H1 (cell line): ENCODE data around the gene LHFPL3. TPM values are rescaled to one million over a fixed set of nuclear protein-coding genes. Genes with fewer than 3 reads are reported as not detected.

Source experiments
- CTCF ChIA-PET: fragments of 300-600 bp; sonication (Branson Sonifier 250); formaldehyde crosslinking; loops from one replicate; lab custom pipeline; 2021; ENCODE audit not compliant: partially characterized antibody; lab: Charles Lee
- POLR2A ChIA-PET: fragments of 300-600 bp; sonication (Branson Sonifier 250); formaldehyde crosslinking; loops from one replicate; lab custom pipeline; 2021; ENCODE audit warnings: inconsistent platforms; ENCODE audit not compliant: partially characterized antibody; lab: Charles Lee
- DNase-seq, 2 experiments: peaks; one replicate each; pipeline versions ENCODE4 v3.0.0 to v3.0.0-alpha.2; 2010 to 2022; ENCODE audit warnings: low spot score in 2 of 2, low read depth in 1 of 2, mixed read lengths in 1 of 2
- FAIRE-seq: peaks from 2 replicates; lab custom pipeline; 2011; peaks lifted over from hg19 to GRCh38; lab: Jason Lieb, UNC
- H2AFZ ChIP-seq: 2 replicates; pipeline ENCODE4 v1.8.1; 2012; ENCODE audit warnings: low read length, inconsistent platforms
- H2AK5ac ChIP-seq: 2 replicates; pipeline ENCODE4 v1.6.1; 2013; ENCODE audit warnings: low read depth, low read length
- H2BK120ac ChIP-seq: replicated peaks from 2 replicates; pipeline ENCODE3; 2013; ENCODE audit warnings: low read depth, low read length, inconsistent platforms
- H2BK12ac ChIP-seq: 2 replicates; pipeline ENCODE4 v1.6.1; 2013; ENCODE audit warnings: low read depth, low read length
- H2BK15ac ChIP-seq: 2 replicates; pipeline ENCODE4 v1.6.1; 2013; ENCODE audit warnings: low read length
- H2BK20ac ChIP-seq: 2 replicates; pipeline ENCODE4 v1.6.1; 2013; ENCODE audit warnings: low read length
- H2BK5ac ChIP-seq: 2 replicates; pipeline ENCODE4 v1.6.1; 2013; ENCODE audit warnings: low read depth, low read length
- H3K14ac ChIP-seq: 2 replicates; pipeline ENCODE4 v1.6.1; 2013; ENCODE audit warnings: inconsistent platforms; ENCODE audit not compliant: insufficient read length
- H3K18ac ChIP-seq: 2 replicates; pipeline ENCODE4 v1.6.1; 2013; ENCODE audit warnings: low read length; ENCODE audit errors: extremely low read depth
- H3K23ac ChIP-seq: 2 replicates; pipeline ENCODE4 v1.6.1; 2013; ENCODE audit warnings: inconsistent platforms; ENCODE audit not compliant: insufficient read length
- H3K23me2 ChIP-seq: 2 replicates; pipeline ENCODE4 v1.6.1; 2013; ENCODE audit warnings: low read depth, low read length
- H3K27ac ChIP-seq: 2 replicates; pipeline ENCODE4 v1.6.1; 2011; ENCODE audit warnings: low read depth, low read length, inconsistent platforms
- H3K27me3 ChIP-seq, 4 experiments: replicated peaks in 1 of 4; 1 replicate in 1 of 4; 2 replicates in 3 of 4; pipeline versions ENCODE4 v1.6.1 to v1.8.1; 2011 to 2013; ENCODE audit warnings: low read length in 3 of 4, mild to moderate bottlenecking in 3 of 4, inconsistent platforms in 2 of 4, mixed read lengths in 2 of 4, moderate library complexity in 1 of 4; ENCODE audit not compliant: control insufficient read depth in 3 of 4, insufficient read depth in 3 of 4; ENCODE audit errors: extremely low read depth in 1 of 4
- H3K36me3 ChIP-seq, 4 experiments: 2 replicates each; pipeline versions ENCODE4 v1.6.1 to v1.8.1; 2011 to 2013; ENCODE audit warnings: mild to moderate bottlenecking in 4 of 4, low read length in 3 of 4, moderate library complexity in 2 of 4, control low read depth in 1 of 4, inconsistent platforms in 1 of 4; ENCODE audit not compliant: insufficient read depth in 4 of 4, control insufficient read depth in 2 of 4
- H3K4ac ChIP-seq: replicated peaks from 2 replicates; pipeline ENCODE3; 2013; ENCODE audit warnings: low read length, low read depth, mixed read lengths, inconsistent platforms; ENCODE audit not compliant: insufficient read length
- H3K4me1 ChIP-seq, 4 experiments: replicated peaks in 1 of 4; 1 replicate in 1 of 4; 2 replicates in 3 of 4; pipeline versions ENCODE4 v1.6.1 to v1.8.1; 2011 to 2013; ENCODE audit warnings: low read length in 3 of 4, inconsistent platforms in 2 of 4, mixed read lengths in 1 of 4; ENCODE audit not compliant: insufficient read depth in 4 of 4, control insufficient read depth in 3 of 4
- H3K4me2 ChIP-seq, 2 experiments: 2 replicates each; pipeline versions ENCODE4 v1.6.1 to v1.8.1; 2011 to 2013; ENCODE audit warnings: low read depth in 2 of 2, low read length in 2 of 2, control low read depth in 1 of 2, inconsistent platforms in 1 of 2, mild to moderate bottlenecking in 1 of 2; ENCODE audit not compliant: insufficient read depth in 1 of 2
- H3K4me3 ChIP-seq, 4 experiments: fragments of 200-600, 300-600 bp in 1 of 4; sonication (generic), shearing (Covaris generic), sonication (Bioruptor Twin) in 1 of 4; 2 replicates each; pipeline versions ENCODE4 v1.5.1 to v1.8.1; 2011 to 2016; ENCODE audit warnings: low read length in 4 of 4, low read depth in 3 of 4, control low read depth in 2 of 4, inconsistent platforms in 2 of 4, mild to moderate bottlenecking in 2 of 4, mixed read lengths in 1 of 4, moderate library complexity in 1 of 4; ENCODE audit not compliant: insufficient read depth in 2 of 4; ENCODE audit errors: extremely low read depth in 1 of 4
- H3K56ac ChIP-seq: replicated peaks from 2 replicates; pipeline ENCODE3; 2013; ENCODE audit warnings: low read depth, mild to moderate bottlenecking, mixed read lengths, low read length, inconsistent platforms; ENCODE audit not compliant: insufficient read length
- H3K79me1 ChIP-seq: 2 replicates; pipeline ENCODE4 v1.6.1; 2013; ENCODE audit warnings: low read depth, low read length, control low read depth
- H3K79me2 ChIP-seq, 2 experiments: 2 replicates each; pipeline versions ENCODE4 v1.6.1 to v1.8.1; 2012 to 2013; ENCODE audit warnings: low read length in 2 of 2, mild to moderate bottlenecking in 2 of 2, inconsistent platforms in 1 of 2; ENCODE audit not compliant: insufficient read depth in 2 of 2, control insufficient read depth in 1 of 2
- H3K9ac ChIP-seq, 4 experiments: replicated peaks in 1 of 4; 1 replicate in 1 of 4; 2 replicates in 3 of 4; pipeline versions ENCODE4 v1.6.1 to v1.8.1; 2011 to 2013; ENCODE audit warnings: low read depth in 3 of 4, low read length in 3 of 4, control low read depth in 2 of 4, mild to moderate bottlenecking in 2 of 4, moderate library complexity in 2 of 4, inconsistent platforms in 1 of 4; ENCODE audit errors: extremely low read depth in 1 of 4
- H3K9me3 ChIP-seq, 2 experiments: 2 replicates each; pipeline versions ENCODE4 v1.6.1 to v1.8.1; 2012 to 2013; ENCODE audit warnings: mild to moderate bottlenecking in 2 of 2, moderate library complexity in 2 of 2, control low read depth in 1 of 2, inconsistent platforms in 1 of 2, low read depth in 1 of 2, low read length in 1 of 2, mixed read lengths in 1 of 2; ENCODE audit not compliant: insufficient read depth in 2 of 2
- H4K20me1 ChIP-seq, 2 experiments: replicated peaks in 1 of 2; 2 replicates each; pipeline versions ENCODE3 to v1.8.1; 2011 to 2013; ENCODE audit warnings: inconsistent platforms in 2 of 2, low read length in 2 of 2, mild to moderate bottlenecking in 1 of 2; ENCODE audit not compliant: insufficient read depth in 2 of 2, control insufficient read depth in 1 of 2
- H4K5ac ChIP-seq: 2 replicates; pipeline ENCODE4 v1.6.1; 2013; ENCODE audit warnings: low read length, low read depth, mixed read lengths, inconsistent platforms; ENCODE audit not compliant: insufficient read length
- H4K8ac ChIP-seq: 2 replicates; pipeline ENCODE4 v1.8.0; 2013; ENCODE audit warnings: mild to moderate bottlenecking, moderate library complexity, low read length, inconsistent platforms; ENCODE audit not compliant: insufficient read depth; ENCODE audit errors: extremely low read depth
- H4K91ac ChIP-seq: replicated peaks from 2 replicates; pipeline ENCODE3; 2013; ENCODE audit warnings: low read length, mixed read lengths, inconsistent platforms; ENCODE audit not compliant: insufficient read length
- CHD2 ChIP-seq: IDR thresholded peaks from 2 replicates; pipeline ENCODE4 v1.6.1; 2012; ENCODE audit warnings: low read length, improper control_type of control experiment
- HDAC2 ChIP-seq, 2 experiments: fragments of 300-600 bp in 1 of 2; sonication (generic) in 1 of 2; IDR thresholded peaks; 2 replicates each; pipeline ENCODE4 v1.6.1; 2011 to 2012; ENCODE audit warnings: low read depth in 2 of 2, low read length in 2 of 2, mild to moderate bottlenecking in 2 of 2, moderate library complexity in 2 of 2, borderline replicate concordance in 1 of 2, inconsistent platforms in 1 of 2
- KDM4A ChIP-seq: IDR thresholded peaks from one replicate; pipeline ENCODE4 v1.7.1; 2012; ENCODE audit warnings: low read depth, mild to moderate bottlenecking, moderate library complexity, low read length, inconsistent platforms; ENCODE audit not compliant: severe bottlenecking
- MAFK ChIP-seq: IDR thresholded peaks from 2 replicates; pipeline ENCODE4 v1.6.1; 2012; ENCODE audit warnings: low read depth, mild to moderate bottlenecking, improper control_type of control experiment, low read length
- POLR2A ChIP-seq, 2 experiments: IDR thresholded peaks; 1 replicate in 1 of 2; 2 replicates in 1 of 2; pipeline ENCODE4 v1.6.1; 2011; ENCODE audit warnings: low read depth in 2 of 2, low read length in 2 of 2, mild to moderate bottlenecking in 2 of 2; ENCODE audit errors: control extremely low read depth in 1 of 2
- RBBP5 ChIP-seq: IDR thresholded peaks from 2 replicates; pipeline ENCODE4 v1.7.1; 2012; ENCODE audit warnings: low read depth, mild to moderate bottlenecking, inconsistent platforms, low read length, moderate library complexity, borderline replicate concordance
- RXRA ChIP-seq: IDR thresholded peaks from 2 replicates; pipeline ENCODE4 v1.6.1; 2011; ENCODE audit warnings: low read depth, mild to moderate bottlenecking, low read length, moderate library complexity; ENCODE audit not compliant: insufficient read depth
- SIRT6 ChIP-seq: IDR thresholded peaks from one replicate; pipeline ENCODE4 v1.7.1; 2012; ENCODE audit warnings: low read length, inconsistent platforms
- SP1 ChIP-seq: IDR thresholded peaks from 2 replicates; pipeline ENCODE4 v1.6.1; 2011; ENCODE audit warnings: low read depth, low read length
- TAF1 ChIP-seq: IDR thresholded peaks from 2 replicates; pipeline ENCODE4 v1.6.1; 2011; ENCODE audit warnings: mild to moderate bottlenecking, low read depth, low read length
- YY1 ChIP-seq: IDR thresholded peaks from 2 replicates; pipeline ENCODE4 v1.6.1; 2011; ENCODE audit warnings: low read depth, mild to moderate bottlenecking, low read length
- ZNF274 ChIP-seq: IDR thresholded peaks from 2 replicates; pipeline ENCODE4 v1.7.0; 2012; ENCODE audit warnings: low read length, borderline replicate concordance; ENCODE audit errors: extremely low read depth
- WGBS, 2 experiments: shearing (Covaris generic) in 1 of 2; methylation state at CpG; one replicate each; pipeline versions ENCODE4 v1.1.6 to v1.1.7; 2013 to 2015; ENCODE audit warnings: low lambda C conversion rate in 2 of 2, mixed read lengths in 2 of 2, inconsistent platforms in 1 of 2, low coverage in 1 of 2, missing lambda C conversion rate in 1 of 2; ENCODE audit not compliant: insufficient replicate concordance in 2 of 2, insufficient coverage in 1 of 2, insufficient read length in 1 of 2; ENCODE audit errors: extremely low coverage in 1 of 2, missing lambda C conversion rate in 1 of 2; 5-methylcytosine and 5-hydroxymethylcytosine counted together
- polyA plus RNA-seq, 7 experiments: library from polyadenylated mRNA; depleted of rRNA in 3 of 7; stranded (reverse) in 5 of 7; unstranded in 2 of 7; fragments of >200 nt in 5 of 7; fragments of 200-250 nt in 2 of 7; gene quantifications; 1 replicate in 5 of 7; 2 replicates in 1 of 7; 4 replicates in 1 of 7; pipeline versions ENCODE4 v1.2.1 to v1.2.3, GENCODE V29; 2011 to 2013; ENCODE audit warnings: missing spikeins in 2 of 7, mixed read lengths in 2 of 7
- total RNA-seq: library from RNA; stranded (reverse); fragmentation: NEBNext Ultra II Directional; extraction: Animal tissue kit (Norgen Biotek cat#: 25700); gene quantifications from 2 replicates; pipeline ENCODE4 v1.2.1, GENCODE V29; 2021
- TF ChIP-seq, protein P1 (sequence below): IDR thresholded peaks from 2 replicates; pipeline ENCODE4 v1.6.1; 2012; ENCODE audit warnings: inconsistent platforms
- TF ChIP-seq, protein P2 (sequence below): IDR thresholded peaks from 2 replicates; pipeline ENCODE4 v1.6.1; 2011; ENCODE audit warnings: low read depth, mild to moderate bottlenecking, low read length; ENCODE audit not compliant: insufficient read depth

Gene LHFPL3
- total and polyA plus RNA-seq, 2 of the 8 experiments (the other 6 are each of a cell fraction or from before 2014, with no cell fraction given): 0.24 to 0.50 TPM

DNA sequence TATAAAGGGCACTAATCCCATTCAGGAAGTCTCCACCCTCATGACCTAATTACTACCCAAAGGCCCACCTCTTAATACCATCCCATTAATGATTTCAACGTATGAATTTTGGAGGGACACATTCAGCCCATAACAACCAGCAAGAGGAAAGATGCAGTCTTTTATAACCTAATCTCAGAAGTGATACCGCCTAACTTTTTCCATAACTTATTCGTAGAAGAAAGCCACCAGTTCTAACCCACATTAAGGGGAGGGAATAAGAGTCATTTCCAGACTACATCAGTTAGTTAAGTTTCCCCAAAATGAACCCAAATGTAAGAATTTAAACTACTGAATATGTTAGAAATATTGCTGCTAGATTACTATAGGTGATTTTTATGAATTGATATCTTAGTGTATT is 32.1 kb upstream of the LHFPL3 start:
- Histone ChIP-seq H3K14ac (no peak overlapping the region), H2BK5ac (no peak overlapping the region), H3K27ac (no peak overlapping the region), H4K20me1 (no peaks in the 10 kb centered on the region), H3K56ac (no peak overlapping the region), H3K23ac (no peak overlapping the region), H2BK12ac (no peak overlapping the region), H2BK15ac (no peak overlapping the region), H2AFZ (no peak overlapping the region; the same call in 1 of the 2 replicates), H3K4ac (no peak overlapping the region), H4K91ac (no peak overlapping the region), H2AK5ac (no peak overlapping the region), H3K79me1 (no peaks in the 10 kb centered on the region), H3K36me3 (no peaks in the 10 kb centered on the region), H4K5ac (no peak overlapping the region), H3K9me3 (peaks cover 9 to 11% of the 10 kb centered on the region in 2 experiments; a peak in 3 of 4 replicates), H3K18ac (no peak overlapping the region), H3K27me3 (no peaks in the 10 kb centered on the region), H3K79me2 (no peaks in the 10 kb centered on the region), H3K23me2 (peaks cover 4% of the 10 kb centered on the region; the same call in 1 of the 2 replicates), H3K4me3 (no peak overlapping the region), H3K4me1 (no peaks in the 10 kb centered on the region), H2BK20ac (no peak overlapping the region), H3K4me2 (no peak overlapping the region), H4K8ac (no peak overlapping the region), H3K9ac (no peak overlapping the region), H2BK120ac (no peak overlapping the region)
- POLR2A ChIA-PET: no interaction called here
- DNase-seq (no peak), FAIRE-seq (no peak)
- 88% methylated on average over 3 of the region's 3 CpGs; no CpG with 5 or more reads in 1 of the 2 experiments for WGBS, 2 experiments
- CTCF ChIA-PET: interaction anchor here (0.6 to 1.2 kb wide), 2 partner anchors 20 to 29 kb away, joined by 3 read pairs; no protein-coding TSS in a partner anchor
- TF ChIP-seq KDM4A: no peak
- TF ChIP-seq RBBP5: no peak
- no peak for TF ChIP-seq SP1
- no peak for TF ChIP-seq ZNF274
- no peak for TF ChIP-seq TAF1
- TF ChIP-seq SIRT6: no peak
- no peak for TF ChIP-seq CHD2
- no peak for TF ChIP-seq YY1
- no peak for TF ChIP-seq MAFK
- TF ChIP-seq, protein P1, sequence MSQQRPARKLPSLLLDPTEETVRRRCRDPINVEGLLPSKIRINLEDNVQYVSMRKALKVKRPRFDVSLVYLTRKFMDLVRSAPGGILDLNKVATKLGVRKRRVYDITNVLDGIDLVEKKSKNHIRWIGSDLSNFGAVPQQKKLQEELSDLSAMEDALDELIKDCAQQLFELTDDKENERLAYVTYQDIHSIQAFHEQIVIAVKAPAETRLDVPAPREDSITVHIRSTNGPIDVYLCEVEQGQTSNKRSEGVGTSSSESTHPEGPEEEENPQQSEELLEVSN: no peak
- TF ChIP-seq, protein P2, sequence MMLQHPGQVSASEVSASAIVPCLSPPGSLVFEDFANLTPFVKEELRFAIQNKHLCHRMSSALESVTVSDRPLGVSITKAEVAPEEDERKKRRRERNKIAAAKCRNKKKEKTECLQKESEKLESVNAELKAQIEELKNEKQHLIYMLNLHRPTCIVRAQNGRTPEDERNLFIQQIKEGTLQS: no peak
- no peak for TF ChIP-seq POLR2A (IDR thresholded peaks at IDR 0.05; ENCODE audit: control extremely low read depth in 1 of 2, low read depth in 2 of 2, low read length in 2 of 2)
- no peak for TF ChIP-seq HDAC2 (IDR thresholded peaks at IDR 0.05; ENCODE audit: borderline replicate concordance in 1 of 2, low read depth in 2 of 2, low read length in 2 of 2)
- no peak for TF ChIP-seq RXRA
